ENCODE data around the gene GINS2.

The GINS2 gene

GRCh38 chr16:85667261-85667660 lies 21.5 kb downstream of the GINS2 start:
- no peak for DNase-seq

- DNase-seq: no peak
These were observed 22.8 kb downstream of the GINS2 start for GRCh38 chr16:85665929-85666328.

GRCh38 chr16:85665373-85665740 lies 23.4 kb downstream of the GINS2 start:
- no peak for DNase-seq

- no peak for DNase-seq
These were observed 24.0 kb downstream of the GINS2 start for GRCh38 chr16:85664580-85665372.

GRCh38 chr16:85663891-85664321 lies 24.8 kb downstream of the GINS2 start:
- no peak for DNase-seq

GRCh38 chr16:85662976-85663830 lies 25.6 kb downstream of the GINS2 start:
- no peak for DNase-seq

- DNase-seq: no peak
These were observed 26.3 kb downstream of the GINS2 start for GRCh38 chr16:85662482-85662812.

- no peak for DNase-seq
These were observed 26.8 kb downstream of the GINS2 start for GRCh38 chr16:85661740-85662481.

GRCh38 chr16:85660843-85661739 lies 27.7 kb downstream of the GINS2 start:
- DNase-seq: no peak

- peak; percentile 78 for DNase-seq
These were observed 28.8 kb downstream of the GINS2 start for GRCh38 chr16:85659805-85660511.

- DNase-seq: no peak
These were observed 29.4 kb downstream of the GINS2 start for GRCh38 chr16:85659336-85659735.

GRCh38 chr16:85658504-85659326 lies 30.0 kb downstream of the GINS2 start:
- DNase-seq: no peak

GRCh38 chr16:85657996-85658395 lies 30.8 kb downstream of the GINS2 start:
- DNase-seq: no peak

- no peak for DNase-seq
These were observed 31.5 kb downstream of the GINS2 start for GRCh38 chr16:85657267-85657650.

GRCh38 chr16:85656351-85657266 lies 32.1 kb downstream of the GINS2 start:
- DNase-seq: no peak

GRCh38 chr16:85655216-85656129 lies 33.3 kb downstream of the GINS2 start:
- DNase-seq: no peak

GRCh38 chr16:85654251-85655095 lies 34.3 kb downstream of the GINS2 start:
- DNase-seq: no peak
